Measurements from ENCODE around the gene CCDC122.
A peak's percentile ranks its signal among the peaks of the same experiment; 100 is the strongest.

The CCDC122 gene

DNA sequence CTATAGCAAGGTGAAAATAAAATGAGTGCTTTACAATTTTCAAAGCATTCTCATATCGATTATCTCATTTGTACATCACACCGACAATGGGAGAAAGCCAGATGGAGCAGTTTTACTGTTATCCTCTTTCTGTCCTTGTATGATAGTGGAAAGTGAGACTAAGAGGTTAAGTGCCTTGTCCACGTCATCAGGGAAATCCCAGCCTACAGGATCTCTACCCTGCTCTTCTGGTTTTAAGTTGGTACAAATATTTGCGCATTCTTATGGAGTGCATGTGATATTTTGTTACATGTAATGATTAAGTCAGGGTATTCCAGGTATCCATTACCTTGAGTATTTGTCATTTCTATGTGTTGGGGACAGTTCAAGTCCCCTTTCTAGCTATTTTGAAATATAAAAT is 80.3 kb downstream of the CCDC122 start:
- DNase-seq: no peak

- DNase-seq: peak; percentile 40
These were observed 81.7 kb downstream of the CCDC122 start for GRCh38 chr13:43797869-43798268.

- DNase-seq: no peak
These were observed 82.4 kb downstream of the CCDC122 start for GRCh38 chr13:43797159-43797558.

DNA sequence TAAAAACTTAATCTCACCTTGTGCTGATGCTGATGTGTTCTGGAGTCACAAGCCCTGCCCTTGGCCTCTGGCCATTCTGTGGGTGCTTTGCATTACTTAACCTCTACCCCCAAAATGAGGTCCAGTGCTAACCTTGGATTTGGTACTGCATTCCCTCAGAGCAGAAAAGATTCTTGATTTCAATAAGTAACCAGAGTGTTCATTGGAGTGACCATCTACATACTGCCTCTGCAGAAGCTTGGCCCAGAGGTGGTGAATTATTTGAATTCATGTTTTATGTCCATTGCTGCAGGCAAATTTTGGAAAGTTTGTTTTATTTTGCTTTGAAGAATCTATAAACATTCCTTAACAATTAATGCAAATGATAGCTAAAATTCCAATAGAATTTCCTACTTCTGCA is 85.1 kb downstream of the CCDC122 start:
- no peak for DNase-seq

DNA sequence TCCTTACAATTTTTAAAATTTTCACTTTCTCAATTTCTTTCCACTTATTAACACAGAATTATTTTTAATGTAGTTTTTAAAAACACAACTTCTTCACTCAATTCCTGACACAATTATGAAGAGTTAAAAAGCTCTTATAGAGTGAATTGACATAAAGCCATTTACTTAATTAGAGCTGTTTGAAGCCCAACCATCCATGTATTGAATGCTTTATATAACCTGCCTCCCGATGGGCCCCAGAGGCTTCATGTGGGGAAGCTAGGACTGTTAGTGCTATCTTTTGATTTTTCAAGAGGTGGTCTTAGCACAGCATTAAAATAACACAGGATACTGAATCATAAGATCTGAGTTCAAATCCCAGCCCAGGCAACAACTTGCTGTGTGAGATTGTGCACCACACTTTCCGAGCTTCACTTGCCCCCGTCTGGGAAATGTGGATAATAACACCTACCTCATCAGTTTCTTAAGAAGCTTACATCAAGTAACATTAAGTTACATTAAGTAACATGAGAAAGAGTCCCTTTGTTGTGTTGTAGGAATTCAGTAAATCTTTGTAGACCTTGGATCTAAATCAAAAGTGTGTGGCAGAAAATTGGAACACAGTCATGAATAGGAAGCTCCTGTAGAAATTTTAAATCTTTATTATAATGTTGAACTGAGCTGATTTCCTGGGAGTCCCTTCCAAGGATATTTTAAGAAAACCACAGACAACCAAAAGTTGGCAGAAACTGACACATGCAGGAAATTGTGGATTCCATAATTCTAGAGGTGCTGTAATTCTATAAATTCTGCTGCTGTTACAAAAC is 87.3 kb downstream of the CCDC122 start:
- DNase-seq: no peak

GRCh38 chr13:43787997-43788396 is 91.5 kb downstream of the CCDC122 start:
- peak; percentile 67 for DNase-seq

- no peak for DNase-seq
These were observed 92.0 kb downstream of the CCDC122 start for GRCh38 chr13:43787518-43787891.

- DNase-seq: peak; percentile 80
These were observed 92.6 kb downstream of the CCDC122 start, which contains the start of gene ENOX1 for GRCh38 chr13:43786766-43787517. ENOX1 (minus strand) TSS chr13:43786972.

GRCh38 chr13:43786472-43786765 is 93.1 kb downstream of the CCDC122 start:
- DNase-seq: no peak
